GM10266 (cell line): Measurements from ENCODE around the gene CPLX1.

Experiments used
- DNase-seq: peaks from one replicate; pipeline ENCODE4 v3.0.0; 2012; ENCODE audit errors: extremely low spot score
- CTCF ChIP-seq: IDR thresholded peaks from 2 replicates; pipeline ENCODE4 v1.5.1; 2012; ENCODE audit warnings: mild to moderate bottlenecking, low read depth; ENCODE audit not compliant: control insufficient read depth, insufficient read depth; ENCODE audit errors: missing control alignments

CPLX1 gene

GRCh38 chr4:823176-823760 lies 2.7 kb downstream of the CPLX1 start:
- DNase-seq, result no peak
- TF ChIP-seq CTCF, result no peak

DNA sequence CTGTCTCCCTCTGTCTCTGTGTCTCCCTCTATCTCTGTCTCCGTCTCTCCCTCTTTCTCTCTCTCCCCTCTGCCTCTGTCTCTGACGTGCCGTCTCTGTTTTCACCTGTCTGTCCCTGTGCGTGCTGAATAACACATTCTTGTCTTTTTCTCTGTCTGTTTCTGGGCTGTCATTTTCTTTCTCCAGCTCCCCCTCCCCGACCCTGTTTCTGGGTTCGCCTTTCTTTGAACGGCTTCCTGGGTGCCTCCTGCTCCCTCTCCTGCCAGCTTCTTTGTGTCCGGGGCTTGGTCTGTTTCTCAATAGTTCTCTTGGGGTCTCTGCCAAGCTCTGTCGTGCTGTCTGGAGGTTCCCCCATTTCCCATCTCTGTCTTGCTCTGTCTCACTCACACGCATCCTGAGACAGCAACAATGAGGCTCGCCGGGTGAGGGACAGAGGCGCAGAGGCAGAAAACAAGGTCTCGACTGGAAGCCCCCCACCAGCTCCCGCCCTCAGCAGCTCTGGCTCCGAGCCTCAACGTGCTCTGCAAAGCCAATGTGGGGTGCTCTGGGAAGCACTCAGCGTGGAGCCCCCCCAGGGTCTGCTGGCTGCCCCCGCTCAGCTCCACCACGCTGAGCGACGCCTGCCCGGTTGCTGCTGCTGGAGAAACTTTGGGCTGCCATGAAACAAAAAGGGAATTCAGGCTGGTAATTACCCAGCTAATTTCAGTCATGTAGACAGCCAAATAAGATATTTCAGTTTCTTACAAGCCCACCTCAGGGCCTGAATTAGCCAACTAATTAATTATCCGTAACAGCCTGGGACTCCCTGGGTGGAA lies 3.4 kb downstream of the CPLX1 start:
- DNase-seq, result no peak
- no peak for TF ChIP-seq CTCF

GRCh38 chr4:821631-822030 lies 4.3 kb downstream of the CPLX1 start:
- DNase-seq, result no peak
- TF ChIP-seq CTCF, result no peak

GRCh38 chr4:821181-821591 lies 4.7 kb downstream of the CPLX1 start:
- DNase-seq, result no peak
- TF ChIP-seq CTCF, result no peak

DNA sequence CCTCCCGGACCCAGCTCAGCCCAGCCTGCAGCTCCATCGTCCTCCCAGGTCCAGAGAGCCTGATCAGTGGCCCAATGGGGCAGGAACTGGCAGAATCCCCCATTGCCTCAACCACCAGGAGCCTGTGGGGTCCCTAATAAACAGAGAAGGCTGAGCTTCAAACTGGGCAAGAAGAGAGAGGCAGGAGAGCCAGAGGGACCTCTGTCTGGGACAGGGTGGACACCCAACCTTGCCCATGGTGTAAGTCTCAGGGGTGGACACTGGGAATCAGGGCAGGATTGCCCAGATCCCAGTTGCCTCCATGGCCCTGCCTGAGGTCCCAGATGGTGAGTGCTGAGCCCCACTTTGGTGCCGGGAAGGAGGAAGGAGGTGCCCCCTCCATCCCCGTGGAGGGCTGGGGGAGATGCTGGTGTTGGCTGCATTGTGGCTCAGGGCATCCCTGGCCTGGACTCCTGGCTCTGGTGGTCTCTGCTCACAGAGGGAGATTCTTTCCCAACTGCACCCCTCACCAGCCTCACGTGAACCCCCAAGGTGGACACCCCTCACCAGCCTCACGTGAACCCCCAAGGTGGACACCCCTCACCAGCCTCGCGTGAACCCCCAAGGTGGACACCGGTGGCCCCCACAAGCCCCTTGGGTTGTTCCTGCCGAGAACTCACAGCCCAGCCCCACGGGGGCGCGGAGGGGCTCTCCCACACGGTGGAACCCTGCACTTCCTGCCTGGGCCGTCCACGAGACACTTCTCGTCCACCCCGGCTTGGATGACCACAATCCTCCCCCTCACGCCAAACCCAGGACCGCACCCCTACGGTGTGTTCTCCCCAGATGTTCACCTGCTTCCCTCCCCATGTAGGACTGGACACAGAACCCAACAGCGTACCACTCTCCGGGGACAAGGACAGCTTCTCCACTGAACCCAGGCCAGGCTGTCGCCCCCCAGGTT lies 5.4 kb downstream of the CPLX1 start:
- TF ChIP-seq CTCF, result no peak
- DNase-seq, result no peak

DNA sequence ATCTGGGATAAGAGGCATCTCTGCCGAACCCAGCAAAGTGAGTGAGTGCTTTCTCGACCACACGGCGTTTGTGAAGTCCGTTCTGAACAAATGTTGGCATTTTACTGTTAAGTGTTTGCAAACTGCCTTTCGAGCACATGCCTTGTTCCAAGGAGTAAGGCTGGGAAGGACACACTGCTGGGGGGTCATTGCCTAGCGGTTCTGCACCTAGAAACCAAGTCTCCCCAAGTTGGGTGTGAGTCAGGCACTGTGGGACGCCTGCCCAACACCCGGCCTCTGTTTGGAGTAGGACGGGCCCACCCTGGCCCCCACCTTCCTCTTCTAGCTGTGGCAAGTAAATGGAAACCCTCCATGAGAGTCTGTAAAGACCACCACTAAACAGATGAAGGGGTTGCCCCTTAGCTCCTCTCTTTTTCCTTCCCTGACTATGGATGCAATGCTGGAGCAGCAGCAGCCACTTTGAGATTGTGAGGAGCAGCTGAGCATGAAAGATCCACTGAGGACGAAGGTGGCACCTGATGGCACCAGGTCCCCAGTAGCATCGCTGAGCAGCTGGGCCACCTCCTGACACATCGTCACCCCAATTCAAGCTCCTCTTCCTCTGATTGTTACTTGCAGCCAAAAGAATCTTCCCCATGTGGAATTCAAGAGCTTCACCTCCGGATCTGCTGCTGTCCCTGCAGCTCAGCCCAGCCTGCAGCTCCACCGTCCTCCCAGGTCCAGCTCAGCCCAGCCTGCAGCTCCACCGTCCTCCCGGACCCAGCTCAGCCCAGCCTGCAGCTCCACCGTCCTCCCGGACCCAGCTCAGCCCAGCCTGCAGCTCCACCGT lies 6.3 kb downstream of the CPLX1 start:
- no peak for TF ChIP-seq CTCF
- no peak for DNase-seq
